Diencephalon (tissue), 1 donor: ENCODE results near the gene ARID3A. TPM values are rescaled to one million over a fixed set of nuclear protein-coding genes. Genes with fewer than 3 reads are reported as not detected.

Experiments
- small RNA-seq: library from RNA; depleted of rRNA; stranded (forward); fragments of <200 nt; gene quantifications from one replicate; pipeline ENCODE3, GENCODE V24; 2014
- total RNA-seq: library from RNA; depleted of rRNA; stranded (reverse); fragments of >200 nt; gene quantifications from one replicate; pipeline ENCODE4 v1.2.3, GENCODE V29; 2014

ARID3A gene
- 7.6 TPM for total RNA-seq

DNA sequence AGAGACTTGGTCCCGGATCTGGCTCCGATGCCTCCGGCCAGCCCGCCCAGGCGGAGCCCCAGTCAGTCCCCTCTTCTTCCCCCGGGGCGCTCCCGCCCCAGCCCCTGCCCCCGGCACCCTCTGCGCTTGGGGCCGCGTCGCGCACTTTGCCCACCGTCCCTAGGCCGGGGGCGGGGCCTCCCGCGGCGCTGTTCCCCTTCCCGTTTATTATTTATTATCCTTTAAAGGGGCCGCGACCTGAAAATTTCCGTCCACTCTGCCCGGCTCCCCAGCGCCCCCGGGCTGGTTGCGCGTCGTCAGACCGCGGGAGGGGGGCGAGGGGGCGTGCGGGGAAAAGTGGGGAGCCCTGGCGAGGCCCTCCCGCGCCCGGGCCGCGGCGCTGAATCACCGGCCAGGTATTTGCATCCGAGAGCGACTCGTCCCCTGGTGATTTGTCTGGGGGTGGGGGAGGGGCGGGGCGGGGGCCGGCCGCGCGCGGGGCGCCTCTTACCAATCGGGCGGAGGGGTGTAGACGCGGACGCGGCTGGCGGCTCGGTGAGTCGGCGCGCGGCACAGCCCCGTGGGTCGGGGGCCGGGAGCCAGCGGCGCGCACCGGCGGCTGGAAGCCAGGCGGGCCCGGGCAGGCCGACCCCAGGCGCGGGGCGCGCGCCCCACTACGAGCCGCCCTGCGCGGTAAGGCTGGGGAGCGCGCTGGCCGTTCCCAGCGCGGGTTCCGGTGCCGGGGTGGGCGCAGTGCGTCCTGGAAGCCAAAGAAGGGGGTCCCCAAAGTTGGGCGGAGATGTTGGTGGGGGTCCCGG, at the start of gene ARID3A:
ARID3A (plus strand) TSS at position 510 of the 797 bp plus-strand sequence. CDS start 3,494 bp downstream, outside the sequence.

DNA sequence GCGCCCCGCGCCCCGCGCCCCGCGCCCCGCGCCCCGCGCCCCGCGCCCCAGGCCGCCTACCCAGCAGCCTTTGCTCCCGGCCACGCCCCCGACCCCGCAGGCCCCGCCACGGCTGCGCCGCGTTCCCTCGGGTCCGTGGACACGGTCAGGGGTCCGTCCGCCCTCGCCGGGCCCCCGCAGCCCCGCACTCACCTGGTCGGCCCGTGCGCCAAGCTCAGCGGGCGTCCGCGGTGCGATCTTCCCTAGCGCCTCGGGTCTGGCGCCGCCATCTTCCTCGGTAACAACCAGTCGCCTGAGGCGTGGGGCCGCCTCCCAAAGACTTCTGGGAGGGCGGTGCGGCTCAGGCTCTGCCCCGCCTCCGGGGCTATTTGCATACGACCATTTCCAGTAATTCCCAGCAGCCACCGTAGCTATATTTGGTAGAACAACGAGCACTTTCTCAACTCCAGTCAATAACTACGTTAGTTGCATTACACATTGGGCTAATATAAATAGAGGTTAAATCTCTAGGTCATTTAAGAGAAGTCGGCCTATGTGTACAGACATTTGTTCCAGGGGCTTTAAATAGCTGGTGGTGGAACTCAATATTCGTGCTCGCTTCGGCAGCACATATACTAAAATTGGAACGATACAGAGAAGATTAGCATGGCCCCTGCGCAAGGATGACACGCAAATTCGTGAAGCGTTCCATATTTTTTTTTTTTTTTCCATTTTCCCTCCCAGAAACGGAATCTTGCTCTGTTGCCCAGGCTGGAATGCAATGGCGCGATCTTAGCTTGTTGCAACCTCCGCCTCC, 32.7 kb upstream of the ARID3A start, which contains the start of the genes MED16 and RNU6-9:
MED16 (minus strand) TSS at position 294 of the 796 bp plus-strand sequence. CDS start 2,056 bp downstream, outside the sequence.
RNU6-9 (plus strand) TSS at position 591 of the 796 bp plus-strand sequence.

GRCh38 chr19:913080-913748, 12.6 kb upstream of the ARID3A start, which contains the start of gene R3HDM4:
TSS of gene R3HDM4 (minus strand) at chr19:913219. CDS start at chr19:913157, 62 bp downstream.

DNA sequence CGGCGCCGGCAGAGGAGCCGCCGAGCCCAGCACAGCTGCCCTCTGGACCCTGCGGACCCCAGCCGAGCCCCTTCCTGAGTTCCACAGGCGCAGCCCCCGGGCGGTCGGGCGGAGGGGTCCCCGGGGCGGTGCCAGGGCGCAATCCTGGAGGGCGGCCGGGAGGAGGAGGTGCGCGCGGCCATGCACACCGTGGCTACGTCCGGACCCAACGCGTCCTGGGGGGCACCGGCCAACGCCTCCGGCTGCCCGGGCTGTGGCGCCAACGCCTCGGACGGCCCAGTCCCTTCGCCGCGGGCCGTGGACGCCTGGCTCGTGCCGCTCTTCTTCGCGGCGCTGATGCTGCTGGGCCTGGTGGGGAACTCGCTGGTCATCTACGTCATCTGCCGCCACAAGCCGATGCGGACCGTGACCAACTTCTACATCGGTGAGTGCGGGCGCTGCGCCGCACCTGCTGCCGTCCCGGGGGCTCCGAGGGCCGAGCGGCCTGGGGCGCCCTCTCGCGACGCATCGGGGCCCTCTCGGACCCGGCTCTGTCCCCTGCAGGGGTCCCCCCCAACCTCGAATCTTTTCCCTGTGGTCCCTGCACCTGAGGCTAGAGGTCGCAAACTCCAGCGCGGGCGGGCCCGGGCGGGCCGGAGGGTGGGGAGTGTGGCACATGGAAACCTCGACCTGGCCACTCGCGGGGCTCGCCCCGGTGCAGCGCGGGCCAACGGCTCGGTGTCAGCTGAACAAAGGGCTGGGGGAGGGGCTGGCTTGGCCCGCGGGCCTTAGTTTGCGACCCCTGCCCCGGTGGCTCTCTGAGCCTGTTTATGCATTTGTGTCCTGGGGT, 8.3 kb upstream of the ARID3A start, which contains the start of gene KISS1R:
KISS1R (plus strand) TSS at position 11 of the 829 bp plus-strand sequence; CDS start at position 181, 170 bp downstream.

GRCh38 chr19:984165-984967, 58.5 kb downstream of the ARID3A start, which contains the start of gene WDR18:
TSS of gene WDR18 (plus strand) at chr19:984345. CDS start at chr19:984354, 9 bp downstream.

GRCh38 chr19:1000095-1000494, 74.3 kb downstream of the ARID3A start, which contains the start of gene GRIN3B:
TSS of gene GRIN3B (plus strand) at chr19:1000419. CDS start at chr19:1000438, 19 bp downstream.

GRCh38 chr19:1020868-1021425, 95.1 kb downstream of the ARID3A start, which contains the start of gene TMEM259:
TSS of gene TMEM259 (minus strand) at chr19:1021123. CDS start at chr19:1020996, 127 bp downstream.

Small RNA genes lying within 50 kb of the gene (small RNA-seq; reads per million reads assigned to genes)
- 0.18 reads per million for gene RNU6-2
- gene RNU6-9, result not detected

Other genes with a start within 250 kb of the ARID3A start
- 7.2 TPM for gene FSTL3, start 249.6 kb upstream of the ARID3A start, total RNA-seq
- not detected for gene PRSS57, start 230.6 kb upstream of the ARID3A start, total RNA-seq
- gene PALM, start 217.1 kb upstream of the ARID3A start, total RNA-seq, result 101 TPM
- 0.23 TPM for gene MISP, start 174.9 kb upstream of the ARID3A start, total RNA-seq
- 35.5 TPM for gene PTBP1, start 128.6 kb upstream of the ARID3A start, total RNA-seq
- 125 TPM for gene PLPPR3, start 104.1 kb upstream of the ARID3A start, total RNA-seq
- gene AZU1, start 98.2 kb upstream of the ARID3A start, total RNA-seq, result 0.46 TPM
- gene PRTN3, start 85.0 kb upstream of the ARID3A start, total RNA-seq, result 1.8 TPM
- gene ELANE, start 73.7 kb upstream of the ARID3A start, total RNA-seq, result 0.69 TPM
- gene CFD, start 66.4 kb upstream of the ARID3A start, total RNA-seq, result 1.6 TPM
- 27.5 TPM for gene MED16, start 32.8 kb upstream of the ARID3A start, total RNA-seq
- not detected for gene RNU6-9, start 32.6 kb upstream of the ARID3A start, total RNA-seq
- 40.1 TPM for gene R3HDM4, start 12.8 kb upstream of the ARID3A start, total RNA-seq
- 2.3 TPM for gene KISS1R, start 8.7 kb upstream of the ARID3A start, total RNA-seq
- 33.7 TPM for gene WDR18, start 58.3 kb downstream of the ARID3A start, total RNA-seq
- 0.69 TPM for gene GRIN3B, start 74.4 kb downstream of the ARID3A start, total RNA-seq
- gene TMEM259, start 95.1 kb downstream of the ARID3A start, total RNA-seq, result 40.8 TPM
- gene RNU6-2, start 95.5 kb downstream of the ARID3A start, total RNA-seq, result not detected
- 18.2 TPM for gene CNN2, start 100.6 kb downstream of the ARID3A start, total RNA-seq
- gene ABCA7, start 114.1 kb downstream of the ARID3A start, total RNA-seq, result 11.8 TPM
- gene ARHGAP45, start 141.1 kb downstream of the ARID3A start, total RNA-seq, result 2.5 TPM
- 55.4 TPM for gene POLR2E, start 169.3 kb downstream of the ARID3A start, total RNA-seq
- gene GPX4, start 178.0 kb downstream of the ARID3A start, total RNA-seq, result 187 TPM
- gene SBNO2, start 248.2 kb downstream of the ARID3A start, total RNA-seq, result 4.4 TPM